Gastroesophageal sphincter (tissue), 3 donors: Measurements from ENCODE around the gene ABTB2.

Experiments used
- EP300 ChIP-seq: sonication (generic); formaldehyde crosslinking; IDR thresholded peaks from one replicate; pipeline ENCODE4 v1.6.1; 2017; ENCODE audit warnings: antibody characterized with exemption, mild to moderate bottlenecking
- POLR2A ChIP-seq, 2 donors: fragments of 450-650 bp; IDR thresholded peaks; one replicate each; pipeline ENCODE4 v1.6.1; 2017; ENCODE audit warnings: antibody characterized with exemption in 2 of 2, mild to moderate bottlenecking in 2 of 2, moderate library complexity in 1 of 2
- POLR2AphosphoS5 ChIP-seq: sonication (generic); formaldehyde crosslinking; IDR thresholded peaks from one replicate; pipeline ENCODE4 v1.6.1; 2017; ENCODE audit warnings: antibody characterized with exemption
- TF ChIP-seq, protein P1 (sequence below), 4 experiments: fragments of 200-600 bp in 2 of 4; fragments of 450-650 bp in 2 of 4; sonication (generic) in 1 of 4; IDR thresholded peaks; one replicate each; pipeline ENCODE4 v1.5.1; 2017 to 2019; ENCODE audit warnings: antibody characterized with exemption in 4 of 4, mild to moderate bottlenecking in 2 of 4, moderate library complexity in 2 of 4

DNA sequence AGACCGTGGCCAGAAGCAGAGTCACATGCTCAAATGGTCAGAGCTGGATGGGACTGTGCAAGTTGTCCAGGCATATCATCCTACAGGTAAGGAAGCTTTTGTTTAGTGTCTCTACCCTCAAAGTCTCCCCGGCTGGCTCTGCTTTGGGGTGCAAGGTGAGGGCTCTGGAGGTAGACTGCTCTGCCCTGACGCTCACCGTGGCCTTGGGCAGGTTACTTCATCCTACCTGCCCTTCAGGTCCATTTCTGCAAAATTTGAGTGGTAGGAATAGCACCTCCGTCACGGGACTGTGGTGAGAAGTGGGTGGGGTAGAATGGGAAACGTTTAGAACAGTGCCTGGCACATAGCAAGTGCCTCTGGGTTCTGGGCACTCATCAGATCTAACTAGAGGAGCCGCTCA is 210.2 kb downstream of the ABTB2 start:
- TF ChIP-seq POLR2A (IDR thresholded peaks at IDR 0.05) (no peak), POLR2AphosphoS5 (no peak), EP300 (no peak)
- TF ChIP-seq, protein P1, sequence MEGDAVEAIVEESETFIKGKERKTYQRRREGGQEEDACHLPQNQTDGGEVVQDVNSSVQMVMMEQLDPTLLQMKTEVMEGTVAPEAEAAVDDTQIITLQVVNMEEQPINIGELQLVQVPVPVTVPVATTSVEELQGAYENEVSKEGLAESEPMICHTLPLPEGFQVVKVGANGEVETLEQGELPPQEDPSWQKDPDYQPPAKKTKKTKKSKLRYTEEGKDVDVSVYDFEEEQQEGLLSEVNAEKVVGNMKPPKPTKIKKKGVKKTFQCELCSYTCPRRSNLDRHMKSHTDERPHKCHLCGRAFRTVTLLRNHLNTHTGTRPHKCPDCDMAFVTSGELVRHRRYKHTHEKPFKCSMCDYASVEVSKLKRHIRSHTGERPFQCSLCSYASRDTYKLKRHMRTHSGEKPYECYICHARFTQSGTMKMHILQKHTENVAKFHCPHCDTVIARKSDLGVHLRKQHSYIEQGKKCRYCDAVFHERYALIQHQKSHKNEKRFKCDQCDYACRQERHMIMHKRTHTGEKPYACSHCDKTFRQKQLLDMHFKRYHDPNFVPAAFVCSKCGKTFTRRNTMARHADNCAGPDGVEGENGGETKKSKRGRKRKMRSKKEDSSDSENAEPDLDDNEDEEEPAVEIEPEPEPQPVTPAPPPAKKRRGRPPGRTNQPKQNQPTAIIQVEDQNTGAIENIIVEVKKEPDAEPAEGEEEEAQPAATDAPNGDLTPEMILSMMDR (IDR thresholded peaks at IDR 0.05), result no peak
